GM10847 (cell line): ENCODE results near the gene ROR1.

Experiments used
- POLR2A ChIP-seq: IDR thresholded peaks from 2 replicates; pipeline ENCODE4 v1.6.1; 2011; ENCODE audit not compliant: insufficient read length; ENCODE audit errors: extremely low read depth

ROR1 gene

GRCh38 chr1:63750721-63751120, 23.1 kb upstream of the ROR1 start:
- TF ChIP-seq POLR2A, result no peak

DNA sequence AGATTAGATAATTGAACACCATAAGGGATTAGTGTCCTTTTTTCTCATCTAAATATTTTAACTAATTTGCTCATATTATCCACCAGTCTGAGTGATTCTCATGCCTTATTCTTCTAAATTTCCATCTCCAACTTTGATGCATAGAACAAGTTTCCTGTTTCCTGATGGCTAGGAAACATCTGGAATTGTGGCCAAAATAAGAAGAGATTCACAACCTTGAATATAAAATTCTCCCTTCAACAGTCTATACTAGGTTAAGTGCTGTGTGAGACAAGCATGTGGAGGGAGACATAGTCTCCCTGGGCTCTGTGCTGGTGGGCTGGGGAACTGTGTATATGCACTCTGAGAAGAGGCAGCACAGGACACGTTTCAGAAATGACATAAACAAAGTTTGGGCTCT, 21.6 kb upstream of the ROR1 start:
- TF ChIP-seq POLR2A, result no peak

DNA sequence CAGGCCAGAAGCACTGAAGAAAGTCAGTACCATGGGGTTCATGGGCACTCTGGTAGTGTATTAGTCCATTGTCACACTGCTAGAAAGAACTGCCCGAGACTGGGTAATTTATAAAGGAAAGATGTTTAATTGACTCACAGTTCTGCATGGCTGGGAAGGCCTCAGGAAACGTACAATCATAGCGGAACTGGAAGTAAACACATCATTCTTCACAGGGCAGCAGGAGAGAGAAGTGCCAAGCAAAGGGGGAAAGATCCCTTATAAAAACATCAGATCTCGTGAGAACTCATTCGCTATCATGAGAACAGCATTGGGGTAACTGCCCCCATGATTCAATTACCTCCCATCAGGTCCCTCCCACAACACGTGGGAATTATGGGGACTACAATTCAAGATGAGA, 20.2 kb upstream of the ROR1 start:
- TF ChIP-seq POLR2A, result no peak

- TF ChIP-seq POLR2A, result no peak
These were observed 17.0 kb upstream of the ROR1 start for GRCh38 chr1:63756839-63757238.

DNA sequence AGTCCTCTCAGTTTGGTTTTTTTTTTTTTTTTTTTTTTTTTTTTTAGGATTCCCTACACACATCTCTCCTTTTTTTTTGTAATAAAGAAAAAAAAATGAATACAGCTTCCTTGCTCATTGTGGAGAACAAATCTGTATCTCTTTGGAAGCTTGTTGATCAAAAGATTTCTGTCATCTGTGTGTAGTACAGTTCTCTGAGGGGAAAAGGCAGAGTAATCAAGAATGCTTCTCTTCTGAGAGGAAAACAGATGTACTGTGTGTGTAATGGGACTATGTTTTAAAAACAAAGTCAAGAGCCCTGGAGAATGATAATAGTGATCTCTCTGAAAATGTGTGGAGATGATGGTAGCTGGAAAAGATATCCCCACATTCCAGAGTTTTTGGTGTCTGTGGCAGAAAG, 16.5 kb upstream of the ROR1 start:
- TF ChIP-seq POLR2A, result no peak

DNA sequence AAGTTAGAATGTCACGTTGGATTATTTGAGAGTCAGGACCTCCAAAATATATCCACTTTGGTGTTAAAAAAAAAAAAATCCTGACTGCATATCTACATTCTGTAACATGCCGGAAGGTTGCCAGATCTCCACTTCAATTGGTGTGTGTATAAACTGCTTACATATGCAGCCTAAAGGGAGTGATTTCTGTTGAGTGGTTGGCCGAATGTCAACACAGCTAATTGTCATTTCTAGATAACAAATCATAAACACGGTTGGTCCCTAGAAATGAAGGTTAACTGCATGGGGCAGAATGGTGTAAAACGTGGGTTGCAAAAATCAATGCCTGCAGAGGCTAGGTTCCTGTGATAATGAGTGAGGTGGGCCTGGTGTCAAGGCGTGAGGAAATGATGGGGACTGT, 15.0 kb upstream of the ROR1 start:
- no peak for TF ChIP-seq POLR2A

DNA sequence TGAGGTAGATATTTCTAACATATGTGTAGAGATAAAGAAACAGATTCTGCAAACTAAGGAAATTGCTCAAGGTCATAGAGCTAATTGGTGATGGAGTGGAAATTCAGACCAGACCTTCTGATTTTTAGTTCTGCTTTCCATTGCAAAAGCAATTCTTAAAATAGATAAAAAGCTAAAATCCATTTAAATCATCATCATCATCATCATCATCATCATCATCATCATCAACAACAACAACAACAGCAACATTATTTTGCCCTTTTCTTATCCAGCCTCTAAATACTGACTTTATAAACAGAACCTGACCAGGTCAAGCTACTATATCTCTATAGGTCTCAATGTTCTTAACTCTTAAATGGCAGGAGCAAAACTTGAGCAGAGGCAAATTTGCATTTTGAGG, 14.0 kb upstream of the ROR1 start:
- no peak for TF ChIP-seq POLR2A

DNA sequence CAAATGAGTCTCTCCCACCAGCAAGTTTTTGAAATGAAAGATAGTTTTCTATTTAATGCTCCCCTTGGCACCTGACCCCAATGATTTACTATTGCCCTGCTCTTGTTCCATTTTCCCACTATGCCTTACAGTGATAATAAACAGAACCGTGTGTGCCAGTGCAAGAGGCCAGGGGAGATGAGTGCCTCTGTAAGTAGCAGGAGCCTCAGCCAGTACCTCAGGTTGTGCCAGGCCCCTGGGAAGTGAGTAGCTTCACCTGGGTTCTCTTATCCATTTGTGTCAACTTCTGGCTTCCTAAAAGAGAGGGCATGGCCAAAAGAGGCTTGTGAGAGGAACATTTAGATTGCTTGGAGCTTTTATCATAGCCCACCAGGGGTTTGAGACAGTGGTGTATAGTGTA, 3.4 kb upstream of the ROR1 start:
- TF ChIP-seq POLR2A, result no peak

DNA sequence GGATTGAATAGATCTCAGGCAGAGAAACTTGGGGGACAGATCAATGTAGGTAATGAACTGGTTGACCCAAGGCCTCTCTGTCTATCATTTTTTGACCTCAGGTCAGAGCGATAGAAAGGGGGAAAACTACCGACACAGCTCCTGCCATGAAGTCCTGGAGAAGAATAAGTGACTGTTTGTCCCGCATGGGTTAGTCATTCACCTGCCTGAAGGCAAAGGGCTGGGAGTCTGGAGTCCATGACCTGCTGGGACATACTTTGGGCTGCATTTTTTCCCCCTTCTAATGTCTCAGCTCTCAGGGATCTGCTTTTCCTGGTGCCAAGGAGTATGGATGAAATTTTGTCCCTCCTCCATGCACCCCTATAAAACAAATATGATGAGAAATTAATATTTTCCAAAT, 1.6 kb upstream of the ROR1 start:
- TF ChIP-seq POLR2A, result no peak

DNA sequence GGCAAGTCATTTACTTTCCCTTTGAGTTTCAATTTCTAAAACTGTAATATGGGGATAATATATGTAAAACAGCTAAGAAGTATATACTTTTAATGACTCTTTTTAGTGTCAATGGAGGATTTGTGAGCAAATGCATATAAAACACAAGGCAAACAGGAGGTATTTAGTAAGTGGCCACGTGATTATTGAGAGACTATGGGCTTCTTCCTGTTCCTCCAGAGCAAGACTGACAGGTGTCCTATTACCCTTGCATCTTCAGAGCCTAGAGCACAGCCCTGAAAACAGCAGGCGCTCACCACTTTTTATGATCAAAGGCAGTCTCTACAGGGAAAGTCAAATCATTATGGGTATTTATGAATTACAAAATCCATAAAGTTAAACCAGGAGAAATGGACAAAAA, 941 bp upstream of the ROR1 start:
- TF ChIP-seq POLR2A, result no peak

- TF ChIP-seq POLR2A, result no peak
These were observed 362 bp upstream of the ROR1 start for GRCh38 chr1:63773496-63773814.

DNA sequence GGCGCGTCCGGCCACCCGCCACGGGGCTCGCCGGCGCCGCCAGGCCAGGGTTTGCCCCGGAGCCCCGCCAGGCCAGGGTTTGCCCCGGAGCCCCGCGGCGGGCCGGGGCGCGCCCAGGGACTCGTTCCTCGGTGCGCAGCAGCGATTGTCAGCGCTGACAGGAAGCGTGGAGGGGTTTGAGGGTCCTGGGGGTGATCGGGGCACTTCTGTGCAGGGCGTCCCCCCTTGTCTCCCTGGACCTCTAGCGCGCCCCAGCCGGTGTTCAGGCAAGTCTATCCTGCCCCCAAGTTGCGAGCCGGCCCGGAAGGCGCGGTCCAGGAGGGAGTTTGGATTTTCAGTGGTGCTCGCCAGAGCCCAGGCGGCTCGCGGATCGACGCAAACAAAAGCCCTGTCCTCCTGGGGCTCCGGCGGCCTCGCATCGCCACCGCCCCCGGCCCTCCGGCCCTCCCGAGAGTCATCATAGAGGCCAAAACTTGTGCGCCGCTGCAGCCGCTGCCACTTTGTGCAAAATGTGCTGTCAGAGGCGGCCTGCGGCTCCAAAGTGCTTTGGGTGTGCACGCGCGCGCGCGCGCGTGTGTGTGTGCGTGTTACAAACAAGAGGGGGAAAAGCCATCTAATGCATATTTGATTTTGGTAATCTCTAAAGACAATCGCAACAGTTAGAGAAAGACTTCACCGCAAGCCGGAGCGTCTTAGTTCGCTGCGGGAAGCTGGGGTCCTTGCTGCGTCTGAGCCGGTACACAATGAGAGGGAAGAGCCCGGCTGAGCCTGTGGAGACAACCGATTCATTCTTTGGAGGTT, 1.0 kb downstream of the ROR1 start:
- no peak for TF ChIP-seq POLR2A

- no peak for TF ChIP-seq POLR2A
These were observed 1.8 kb downstream of the ROR1 start for GRCh38 chr1:63775418-63776127.

GRCh38 chr1:63777286-63777685, 3.5 kb downstream of the ROR1 start:
- TF ChIP-seq POLR2A, result no peak

- TF ChIP-seq POLR2A, result no peak
These were observed 4.4 kb downstream of the ROR1 start for GRCh38 chr1:63777965-63778880.
